Astrocyte of the cerebellum (primary cell): ENCODE data around the gene BCL11A.

Experiments
- DNase-seq: peaks from one replicate; pipeline ENCODE4 v3.0.0-alpha.2; 2011; ENCODE audit warnings: low read depth
- H3K4me3 ChIP-seq: 2 replicates; pipeline ENCODE4 v1.5.1; 2011; ENCODE audit warnings: mild to moderate bottlenecking, low read depth, low read length, moderate library complexity
- CTCF ChIP-seq: IDR thresholded peaks from 2 replicates; pipeline ENCODE4 v1.5.1; 2012; ENCODE audit warnings: low read length, low read depth, moderate library complexity, mild to moderate bottlenecking; ENCODE audit errors: missing control alignments
- in situ Hi-C: cut with HindIII; loops from 2 replicates; pipeline ENCODE4 v1.10.0; 2017; ENCODE audit warnings: low sequenced_read_pairs

The BCL11A gene

GRCh38 chr2:60405271-60405919, 148.1 kb downstream of the BCL11A start:
- DNase-seq: no peak
- in situ Hi-C loops: no loop called here
- H3K4me3 ChIP-seq: no peak overlapping the region
- TF ChIP-seq CTCF: no peak
